Measurements from ENCODE around the gene RYR3.

GRCh38 chr15:33638453-33638852 is 327.7 kb downstream of the RYR3 start:
- TF ChIP-seq, protein P1, sequence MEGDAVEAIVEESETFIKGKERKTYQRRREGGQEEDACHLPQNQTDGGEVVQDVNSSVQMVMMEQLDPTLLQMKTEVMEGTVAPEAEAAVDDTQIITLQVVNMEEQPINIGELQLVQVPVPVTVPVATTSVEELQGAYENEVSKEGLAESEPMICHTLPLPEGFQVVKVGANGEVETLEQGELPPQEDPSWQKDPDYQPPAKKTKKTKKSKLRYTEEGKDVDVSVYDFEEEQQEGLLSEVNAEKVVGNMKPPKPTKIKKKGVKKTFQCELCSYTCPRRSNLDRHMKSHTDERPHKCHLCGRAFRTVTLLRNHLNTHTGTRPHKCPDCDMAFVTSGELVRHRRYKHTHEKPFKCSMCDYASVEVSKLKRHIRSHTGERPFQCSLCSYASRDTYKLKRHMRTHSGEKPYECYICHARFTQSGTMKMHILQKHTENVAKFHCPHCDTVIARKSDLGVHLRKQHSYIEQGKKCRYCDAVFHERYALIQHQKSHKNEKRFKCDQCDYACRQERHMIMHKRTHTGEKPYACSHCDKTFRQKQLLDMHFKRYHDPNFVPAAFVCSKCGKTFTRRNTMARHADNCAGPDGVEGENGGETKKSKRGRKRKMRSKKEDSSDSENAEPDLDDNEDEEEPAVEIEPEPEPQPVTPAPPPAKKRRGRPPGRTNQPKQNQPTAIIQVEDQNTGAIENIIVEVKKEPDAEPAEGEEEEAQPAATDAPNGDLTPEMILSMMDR (conservative IDR thresholded peaks at IDR 0.05; ENCODE audit: low read length) = no peak
- no peak for TF ChIP-seq EZH2phosphoT487 (IDR thresholded peaks at IDR 0.05; ENCODE audit: borderline replicate concordance)
